ENCODE results near the gene TP53AIP1.

The TP53AIP1 gene

GRCh38 chr11:128886406-128887124 is 56.1 kb downstream of the TP53AIP1 start:
- DNase-seq = no peak

All from NCI-H1436 treated with DMSO at 0.1 percent for 48 hours (cell line).